A673 (cell line): ENCODE results near the gene ZNF638. TPM values are rescaled to one million over a fixed set of nuclear protein-coding genes. Genes with fewer than 3 reads are reported as not detected.

Source experiments
- BruUV-seq: library from RNA; stranded (reverse); fragments of 400-500 nt; replicated peaks from 2 replicates; lab custom pipeline; 2021; lab: Mats Ljungman, UMichigan
- CTCF ChIA-PET: fragments of 300-600 bp; sonication (Branson Sonifier 250); formaldehyde crosslinking; loops from one replicate; lab custom pipeline; 2022; ENCODE audit warnings: antibody characterized with exemption; lab: Charles Lee
- POLR2A ChIA-PET: fragments of 300-600 bp; sonication (Branson Sonifier 250); formaldehyde crosslinking; loops from one replicate; lab custom pipeline; 2022; ENCODE audit warnings: antibody characterized with exemption; ENCODE audit not compliant: low non-redundant PET; lab: Charles Lee
- DNase-seq: peaks from one replicate; pipeline ENCODE4 v3.0.0-alpha.2; 2015; ENCODE audit warnings: low spot score
- H3K27ac ChIP-seq: fragments of 200-600 bp; sonication (generic); 2 replicates; pipeline ENCODE4 v1.5.1; 2016; ENCODE audit warnings: mixed run types, low read depth, mild to moderate bottlenecking, mixed read lengths, antibody characterized with exemption, low read length; ENCODE audit not compliant: poor library complexity, severe bottlenecking
- H3K27me3 ChIP-seq: fragments of 200-600 bp; sonication (generic); replicated peaks from 2 replicates; pipeline ENCODE4 v1.6.1; 2017; ENCODE audit warnings: mixed run types, low read depth, mild to moderate bottlenecking, mixed read lengths, antibody characterized with exemption, low read length; ENCODE audit not compliant: insufficient read depth, poor library complexity
- H3K36me3 ChIP-seq: fragments of 200-600 bp; sonication (generic); 2 replicates; pipeline ENCODE4 v1.6.1; 2016; ENCODE audit warnings: mixed run types, mild to moderate bottlenecking, mixed read lengths, antibody characterized with exemption, low read length; ENCODE audit not compliant: insufficient read depth, poor library complexity, severe bottlenecking
- H3K4me1 ChIP-seq: fragments of 200-600 bp; sonication (generic); 2 replicates; pipeline ENCODE4 v1.6.1; 2017; ENCODE audit warnings: mixed run types, mild to moderate bottlenecking, mixed read lengths, antibody characterized with exemption, low read length; ENCODE audit not compliant: insufficient read depth, poor library complexity, severe bottlenecking
- H3K4me3 ChIP-seq: fragments of 200-600 bp; sonication (generic); 2 replicates; pipeline ENCODE4 v1.5.1; 2016; ENCODE audit warnings: low read depth, mixed run types, mild to moderate bottlenecking, mixed read lengths, low read length; ENCODE audit not compliant: poor library complexity, severe bottlenecking
- H3K9me3 ChIP-seq: fragments of 200-600 bp; sonication (generic); 2 replicates; pipeline ENCODE4 v1.6.1; 2016; ENCODE audit warnings: mixed run types, low read depth, mild to moderate bottlenecking, mixed read lengths, antibody characterized with exemption, low read length; ENCODE audit not compliant: poor library complexity, severe bottlenecking
- CTCF ChIP-seq: fragments of 300-800, 200-600 bp; sonication (generic); conservative IDR thresholded peaks from 2 replicates; pipeline ENCODE4 v1.5.1; 2017; ENCODE audit warnings: low read depth, mild to moderate bottlenecking, antibody characterized with exemption, low read length, moderate library complexity, mixed read lengths
- EZH2 ChIP-seq: fragments of 200-600 bp; sonication (generic); IDR thresholded peaks from 2 replicates; pipeline ENCODE4 v1.6.1; 2017; ENCODE audit warnings: borderline replicate concordance, low read depth, mild to moderate bottlenecking, mixed read lengths, antibody characterized with exemption, low read length; ENCODE audit not compliant: poor library complexity, severe bottlenecking
- intact Hi-C: fragments of 100-400 bp; cut with micrococcal nuclease; formaldehyde crosslinking; loops from one replicate; pipeline ENCODE4 v1.10.0; 2022; ENCODE audit not compliant: unreplicated experiment
- total RNA-seq: library from RNA; stranded (reverse); gene quantifications from 2 replicates; pipeline ENCODE4 v1.2.3, GENCODE V29; 2021

The ZNF638 gene
- total RNA-seq, 1 experiment from 2014 or later: 126 TPM

- Histone ChIP-seq H3K4me1 (no peaks in the 10 kb centered on the region), H3K27me3 (no peaks in the 10 kb centered on the region), H3K9me3 (no peaks in the 10 kb centered on the region), H3K4me3 (no peak overlapping the region), H3K36me3 (no peaks in the 10 kb centered on the region), H3K27ac (no peak overlapping the region)
- CTCF ChIA-PET: no interaction called here
- no peak for DNase-seq
- no peak for TF ChIP-seq EZH2
- TF ChIP-seq CTCF: no peak
- BruUV-seq: no TSS peak
- intact Hi-C loops: no loop called here
- POLR2A ChIA-PET: no interaction called here
These were observed 4.6 kb upstream of the ZNF638 start for GRCh38 chr2:71326968-71327367.

- no peak for TF ChIP-seq EZH2
- no peak for TF ChIP-seq CTCF
- H3K4me3 ChIP-seq: no peak overlapping the region
- POLR2A ChIA-PET: no interaction called here
- DNase-seq: no peak
- H3K27ac ChIP-seq: no peak overlapping the region
- no peaks in the 10 kb centered on the region for H3K27me3 ChIP-seq
- BruUV-seq: no TSS peak
- no peaks in the 10 kb centered on the region for H3K9me3 ChIP-seq
- intact Hi-C loops: no loop called here
- CTCF ChIA-PET: no interaction called here
- no peaks in the 10 kb centered on the region for H3K4me1 ChIP-seq
- H3K36me3 ChIP-seq: no peaks in the 10 kb centered on the region
These were observed 3.7 kb upstream of the ZNF638 start for GRCh38 chr2:71327916-71328315.

GRCh38 chr2:71330155-71330554 lies 1.4 kb upstream of the ZNF638 start:
- Histone ChIP-seq H3K4me3 (no peak overlapping the region), H3K36me3 (no peaks in the 10 kb centered on the region), H3K9me3 (no peaks in the 10 kb centered on the region), H3K4me1 (peaks cover 9% of the 10 kb centered on the region), H3K27me3 (no peaks in the 10 kb centered on the region), H3K27ac (no peak overlapping the region)
- no peak for DNase-seq
- no TSS peak for BruUV-seq
- intact Hi-C loops: no loop called here
- no peak for TF ChIP-seq EZH2
- TF ChIP-seq CTCF: no peak
- ChIA-PET POLR2A (no interaction called here), CTCF (no interaction called here)
